HG03159 (cell line): ENCODE results near the gene IFNK.

Source experiments
- ATAC-seq: cut with Tn5 transposase; IDR thresholded peaks from one replicate; pipeline ENCODE4 v1.9.1; 2021; ENCODE audit warnings: mild to moderate bottlenecking, moderate library complexity; ENCODE audit not compliant: unreplicated experiment

IFNK gene

GRCh38 chr9:27572061-27572460 lies 48.0 kb downstream of the IFNK start:
- ATAC-seq = no peak

GRCh38 chr9:27572566-27572917 lies 48.5 kb downstream of the IFNK start:
- peak; percentile 38 for ATAC-seq

- ATAC-seq = peak; percentile 65
Measured at GRCh38 chr9:27572918-27573633, 49.0 kb downstream of the IFNK start, which contains the start of gene C9orf72. C9orf72 (minus strand) TSS chr9:27573481; CDS start chr9:27567120, 6,361 bp downstream.

- ATAC-seq = peak; percentile 89
Measured at GRCh38 chr9:27573634-27574590, 49.8 kb downstream of the IFNK start.
